ENCODE measurements around the gene YPEL1.

- TF ChIP-seq, protein P1, sequence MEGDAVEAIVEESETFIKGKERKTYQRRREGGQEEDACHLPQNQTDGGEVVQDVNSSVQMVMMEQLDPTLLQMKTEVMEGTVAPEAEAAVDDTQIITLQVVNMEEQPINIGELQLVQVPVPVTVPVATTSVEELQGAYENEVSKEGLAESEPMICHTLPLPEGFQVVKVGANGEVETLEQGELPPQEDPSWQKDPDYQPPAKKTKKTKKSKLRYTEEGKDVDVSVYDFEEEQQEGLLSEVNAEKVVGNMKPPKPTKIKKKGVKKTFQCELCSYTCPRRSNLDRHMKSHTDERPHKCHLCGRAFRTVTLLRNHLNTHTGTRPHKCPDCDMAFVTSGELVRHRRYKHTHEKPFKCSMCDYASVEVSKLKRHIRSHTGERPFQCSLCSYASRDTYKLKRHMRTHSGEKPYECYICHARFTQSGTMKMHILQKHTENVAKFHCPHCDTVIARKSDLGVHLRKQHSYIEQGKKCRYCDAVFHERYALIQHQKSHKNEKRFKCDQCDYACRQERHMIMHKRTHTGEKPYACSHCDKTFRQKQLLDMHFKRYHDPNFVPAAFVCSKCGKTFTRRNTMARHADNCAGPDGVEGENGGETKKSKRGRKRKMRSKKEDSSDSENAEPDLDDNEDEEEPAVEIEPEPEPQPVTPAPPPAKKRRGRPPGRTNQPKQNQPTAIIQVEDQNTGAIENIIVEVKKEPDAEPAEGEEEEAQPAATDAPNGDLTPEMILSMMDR (IDR thresholded peaks at IDR 0.05 in 2 of 3, conservative IDR thresholded peaks at IDR 0.05 in 1 of 3; ENCODE audit: borderline replicate concordance in 1 of 3, insufficient read depth in 1 of 3, low read depth in 2 of 3, low read length in 2 of 3): no peak
- TF ChIP-seq, protein P2, sequence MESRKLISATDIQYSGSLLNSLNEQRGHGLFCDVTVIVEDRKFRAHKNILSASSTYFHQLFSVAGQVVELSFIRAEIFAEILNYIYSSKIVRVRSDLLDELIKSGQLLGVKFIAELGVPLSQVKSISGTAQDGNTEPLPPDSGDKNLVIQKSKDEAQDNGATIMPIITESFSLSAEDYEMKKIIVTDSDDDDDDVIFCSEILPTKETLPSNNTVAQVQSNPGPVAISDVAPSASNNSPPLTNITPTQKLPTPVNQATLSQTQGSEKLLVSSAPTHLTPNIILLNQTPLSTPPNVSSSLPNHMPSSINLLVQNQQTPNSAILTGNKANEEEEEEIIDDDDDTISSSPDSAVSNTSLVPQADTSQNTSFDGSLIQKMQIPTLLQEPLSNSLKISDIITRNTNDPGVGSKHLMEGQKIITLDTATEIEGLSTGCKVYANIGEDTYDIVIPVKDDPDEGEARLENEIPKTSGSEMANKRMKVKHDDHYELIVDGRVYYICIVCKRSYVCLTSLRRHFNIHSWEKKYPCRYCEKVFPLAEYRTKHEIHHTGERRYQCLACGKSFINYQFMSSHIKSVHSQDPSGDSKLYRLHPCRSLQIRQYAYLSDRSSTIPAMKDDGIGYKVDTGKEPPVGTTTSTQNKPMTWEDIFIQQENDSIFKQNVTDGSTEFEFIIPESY (IDR thresholded peaks at IDR 0.05; ENCODE audit: extremely low read depth, insufficient replicate concordance, low read length): no peak
- TF ChIP-seq SIN3A (IDR thresholded peaks at IDR 0.05; ENCODE audit: low read depth): no peak
- TF ChIP-seq CEBPB (IDR thresholded peaks at IDR 0.05; ENCODE audit: low read depth): no peak
- TF ChIP-seq EZH2 (IDR thresholded peaks at IDR 0.05): no peak
- TF ChIP-seq YY1 (IDR thresholded peaks at IDR 0.05; ENCODE audit: extremely low read depth, insufficient replicate concordance, low read depth, low read length): no peak
Observed at GRCh38 chr22:21691816-21692215, 43.8 kb downstream of the YPEL1 start.
